NCI-H2107 treated with DMSO at 0.1 percent for 48 hours (cell line): ENCODE measurements around the gene ACOT8.
"Not testable (repeated sequence)": the region's sequence is repeated elsewhere in the genome, so short reads cannot be mapped to it uniquely, and the experiment has no call there.

Experiments
- DNase-seq: peaks from one replicate; lab custom pipeline; 2025; ENCODE audit not compliant: unreplicated experiment; lab: John Stamatoyannopoulos, UW

Gene ACOT8

DNA sequence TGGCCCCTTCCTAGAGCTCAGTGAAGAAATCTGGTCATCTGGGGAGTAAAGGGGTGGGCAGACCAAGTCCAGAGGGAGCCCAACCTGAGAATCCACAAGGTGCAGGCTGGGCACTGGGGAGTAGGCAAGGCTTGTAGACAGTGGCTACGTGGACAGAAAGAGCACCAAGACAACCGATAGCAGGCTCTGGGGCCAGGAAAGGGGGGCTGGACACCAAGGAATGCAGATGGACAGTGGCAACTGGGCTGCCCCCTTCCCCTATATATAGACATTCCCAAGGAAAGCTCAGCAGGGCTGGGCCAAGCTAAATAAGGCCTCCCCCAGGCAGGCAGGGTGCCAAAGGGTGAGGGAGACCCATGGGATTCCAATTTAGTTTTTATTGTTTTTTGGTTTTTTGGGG, 28.6 kb downstream of the ACOT8 start:
- DNase-seq, result no peak

DNA sequence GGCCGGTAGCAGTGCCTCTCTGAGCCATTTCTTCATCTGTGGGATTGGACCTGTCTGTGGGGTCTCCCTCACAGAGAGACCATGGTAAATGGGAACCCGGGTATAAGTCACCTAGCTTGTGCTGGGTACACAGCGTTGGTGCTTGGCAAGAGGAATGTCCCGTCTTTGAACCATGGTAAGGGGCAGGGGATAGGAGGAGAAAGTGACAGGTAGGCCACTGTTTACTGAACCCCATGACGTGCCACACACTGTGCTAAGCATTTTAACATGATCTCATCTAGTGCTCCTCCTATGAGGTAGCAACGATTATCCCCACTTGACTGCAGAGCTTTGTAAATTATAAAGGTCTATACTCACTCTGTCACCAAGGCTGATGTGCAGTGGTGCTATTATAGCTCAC, 29.5 kb downstream of the ACOT8 start:
- no peak for DNase-seq

DNA sequence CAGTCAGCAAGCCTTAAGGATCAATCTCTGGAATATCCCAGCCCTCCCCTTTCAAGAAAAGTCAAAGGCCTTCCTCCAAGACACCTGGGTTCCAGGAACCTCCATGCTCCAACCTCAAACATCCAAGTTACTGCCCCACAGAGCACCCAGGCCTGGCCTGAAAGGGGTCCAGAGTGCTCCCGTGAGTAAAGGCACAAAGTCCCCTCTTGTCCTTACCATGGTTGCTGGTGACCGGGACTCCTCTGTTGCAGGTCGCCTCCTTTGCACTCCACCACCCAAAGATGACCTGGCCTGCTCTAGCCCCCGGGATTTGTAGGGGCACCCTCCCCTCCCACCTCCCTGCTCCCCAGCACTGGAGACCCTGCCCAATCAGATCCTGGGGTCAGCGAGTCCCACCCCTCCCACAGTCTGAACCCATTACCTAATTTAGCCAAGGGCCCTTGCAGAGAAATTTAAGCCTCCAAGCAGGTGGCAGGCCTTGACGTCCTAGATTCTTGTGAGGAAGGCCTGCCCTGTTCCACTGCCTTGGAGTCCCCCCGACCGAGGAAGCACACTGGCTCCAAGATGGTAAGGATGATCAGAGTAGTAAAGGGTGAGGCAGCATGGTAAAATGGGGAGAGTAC, 30.1 kb downstream of the ACOT8 start, which contains the start of gene TNNC2:
Gene TNNC2, minus strand, starts transcription at position 283 of the 623 bp plus-strand sequence. Its CDS starts 64 bp downstream, at position 219.
- no peak for DNase-seq

DNA sequence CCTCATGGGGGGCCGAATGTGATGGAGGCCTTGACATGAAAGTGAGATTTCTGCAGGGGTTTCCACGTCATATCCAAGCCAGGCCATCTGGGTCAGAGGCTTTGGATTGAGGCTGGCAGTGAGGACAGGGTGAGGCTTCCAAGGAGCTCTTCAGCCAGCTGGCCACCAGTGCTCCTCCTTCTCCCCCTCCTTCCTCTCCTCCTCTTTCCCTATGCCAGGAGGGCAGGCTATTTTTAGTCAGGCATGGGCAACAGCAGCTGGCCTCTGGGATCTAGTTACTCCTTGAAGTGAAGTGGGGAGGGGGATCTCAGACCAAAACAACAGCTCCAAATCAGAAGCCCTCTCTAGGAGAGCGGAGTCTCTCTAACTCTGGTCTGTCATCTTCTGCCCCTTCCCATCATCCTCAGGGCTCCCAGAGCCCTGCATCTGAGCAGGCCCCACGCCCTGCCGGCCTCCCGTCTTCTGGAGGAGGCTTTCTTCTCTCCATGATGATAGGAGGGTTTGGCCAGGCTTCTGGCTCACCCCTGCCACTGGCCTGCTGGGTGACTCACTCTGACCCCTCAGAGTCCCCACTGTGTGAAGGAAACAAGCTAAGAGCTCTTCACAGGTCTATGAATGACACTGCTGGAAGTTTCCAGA, 30.7 kb downstream of the ACOT8 start:
- DNase-seq, result no peak

DNA sequence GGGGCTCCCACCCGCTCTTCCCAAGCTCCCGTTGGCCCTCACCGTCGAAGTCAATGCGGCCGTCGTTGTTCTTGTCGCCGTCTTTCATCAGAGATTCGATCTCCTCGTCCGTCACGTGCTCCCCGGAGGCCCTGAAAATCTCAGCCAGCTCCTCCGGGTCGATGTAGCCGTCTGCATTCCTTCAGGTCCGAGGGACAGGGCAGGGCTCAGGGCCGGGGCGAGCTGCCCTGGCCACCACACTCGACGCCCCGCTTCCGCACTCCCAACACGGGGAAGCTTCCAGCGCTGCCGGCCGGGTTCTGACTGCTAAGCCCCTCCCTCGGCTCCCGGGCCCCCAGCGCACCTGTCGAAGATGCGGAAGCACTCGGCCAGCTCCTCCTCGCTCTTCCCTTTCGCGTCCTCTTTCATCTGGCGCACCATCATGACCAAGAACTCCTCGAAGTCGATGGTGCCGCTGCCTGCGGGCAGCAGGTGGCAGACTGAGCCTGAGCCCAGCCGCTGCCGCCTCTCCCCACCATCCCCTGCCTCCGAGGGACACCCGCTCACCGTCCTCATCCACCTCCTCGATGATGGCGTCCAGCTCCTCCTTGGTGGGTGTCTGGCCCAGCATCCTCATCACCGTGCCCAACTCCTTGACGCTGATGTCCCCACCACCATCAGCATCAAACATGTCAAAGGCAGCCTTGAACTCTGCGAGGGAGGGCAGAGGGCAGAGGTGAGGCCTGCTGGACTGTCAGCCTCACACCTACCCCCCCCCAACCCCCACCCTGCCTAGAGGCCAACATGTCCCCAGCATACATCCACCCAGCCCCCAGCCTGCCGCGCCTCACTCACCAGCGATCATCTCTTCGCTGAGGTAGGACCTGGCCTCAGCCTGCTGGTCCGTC, 33.0 kb downstream of the ACOT8 start:
- no peak for DNase-seq

DNA sequence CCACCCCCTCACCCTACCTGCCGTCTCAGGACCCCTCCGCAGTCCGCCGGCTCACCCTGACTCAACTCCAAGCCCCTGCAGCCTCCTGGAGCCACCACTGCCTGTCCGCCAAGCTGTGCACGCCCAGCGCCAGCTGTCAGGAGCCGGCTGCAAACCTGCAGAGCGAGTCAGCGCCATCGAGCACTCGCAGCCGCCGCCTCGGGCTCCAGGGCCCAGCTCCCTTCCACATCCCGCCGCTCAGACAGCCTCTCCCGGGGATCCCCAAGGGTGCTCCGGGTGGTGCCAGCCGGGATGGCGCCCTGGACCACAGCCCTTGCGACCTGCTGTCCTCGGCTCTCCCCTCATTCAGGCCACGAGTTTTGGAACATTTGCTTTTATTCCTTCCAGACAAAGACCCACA, 34.3 kb downstream of the ACOT8 start:
- DNase-seq, result no peak

DNA sequence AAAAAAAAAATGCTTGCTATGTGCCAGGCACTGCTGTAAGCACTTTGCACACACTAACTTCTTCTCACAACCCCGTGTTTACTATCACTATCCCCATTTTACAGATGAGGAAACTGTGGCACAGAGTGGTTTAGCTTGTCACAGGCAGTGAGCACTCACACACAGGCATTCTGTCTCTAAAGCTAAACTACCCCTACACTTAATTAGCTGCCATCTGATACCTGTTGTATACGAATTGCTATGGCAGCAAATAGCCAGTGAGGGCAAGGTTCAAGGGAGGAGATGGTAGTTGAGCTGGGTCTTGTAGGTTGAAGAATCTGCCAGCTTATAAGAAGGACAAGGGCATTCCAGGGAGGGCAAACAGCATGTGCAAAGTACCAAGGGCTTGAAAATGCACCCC, 35.2 kb downstream of the ACOT8 start:
- DNase-seq, result no peak

DNA sequence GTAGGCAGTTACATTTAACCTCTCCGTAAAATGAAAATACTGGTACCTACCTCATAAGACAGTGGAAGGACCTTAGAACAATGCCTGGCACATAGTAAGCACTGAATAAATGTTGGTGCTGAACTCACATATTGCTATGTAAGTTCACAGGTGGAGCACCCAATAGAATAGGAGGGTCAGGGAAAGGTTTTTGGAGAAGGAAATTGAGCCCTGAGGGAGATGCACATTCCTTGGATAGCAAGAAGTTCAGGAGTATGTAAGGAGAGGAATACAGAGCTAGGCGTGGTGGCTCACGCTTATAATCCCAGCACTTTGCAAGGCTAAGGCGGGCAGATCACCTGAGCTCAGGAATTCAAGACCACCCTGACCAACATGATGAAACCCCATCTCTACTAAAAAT, 37.7 kb downstream of the ACOT8 start:
- DNase-seq, result no peak

DNA sequence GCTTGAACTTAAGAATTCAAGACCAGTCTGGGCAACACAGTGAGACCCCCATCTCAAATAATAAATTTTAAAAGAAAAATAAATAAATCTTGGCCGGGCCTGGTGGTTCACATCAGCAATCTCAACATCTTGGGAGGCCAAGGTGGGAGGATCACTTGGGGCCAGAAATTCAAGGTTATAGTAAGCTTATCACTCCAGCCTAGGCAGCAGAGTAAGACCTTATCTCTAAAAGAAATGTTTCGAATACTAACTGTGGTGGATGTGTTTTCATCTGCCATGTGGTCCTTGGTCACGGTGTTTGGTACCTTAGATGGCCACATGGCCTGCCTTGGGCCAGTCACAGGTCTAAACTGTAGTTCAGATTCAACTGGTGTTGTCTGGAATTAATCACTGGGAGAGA, 39.0 kb downstream of the ACOT8 start:
- no peak for DNase-seq

DNA sequence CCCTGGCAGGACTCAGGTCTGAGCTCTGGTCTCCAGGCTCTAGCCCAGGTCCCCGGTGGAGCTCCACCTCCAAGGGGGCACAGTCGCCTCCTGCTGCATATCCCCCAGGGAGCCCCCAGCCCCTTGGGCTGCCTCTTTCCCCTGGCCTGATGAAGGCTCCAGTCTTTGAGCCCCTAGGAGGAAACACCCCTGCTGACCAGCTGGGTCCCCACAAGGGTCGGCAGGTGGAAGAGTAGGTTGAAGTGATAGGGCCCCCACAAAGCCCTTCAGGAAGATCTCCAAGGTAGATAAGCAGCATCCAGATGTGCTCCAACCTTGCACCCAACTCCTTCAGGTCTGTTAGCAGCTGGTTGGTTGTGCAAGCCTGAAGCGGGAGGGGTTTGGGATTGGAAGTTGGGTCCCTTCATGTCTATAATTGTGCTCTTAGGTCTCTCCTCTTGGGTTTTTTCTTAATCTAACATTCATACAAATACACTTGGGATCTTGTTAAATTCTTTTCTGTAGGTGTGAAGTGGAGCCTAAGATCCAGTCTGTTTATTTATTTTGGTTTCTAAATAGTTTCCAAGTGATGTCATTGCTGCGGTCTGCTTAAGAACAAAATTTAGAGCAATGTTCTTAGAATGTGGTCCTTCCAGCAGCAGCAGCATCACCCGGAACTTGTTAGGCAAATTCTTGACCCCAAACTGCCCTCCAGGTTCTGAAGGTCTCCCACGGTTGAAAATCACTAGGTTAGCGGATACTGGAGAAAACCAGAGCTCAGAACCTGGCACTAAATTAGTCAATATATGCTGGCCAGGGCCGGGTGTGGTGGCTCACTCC, 39.6 kb downstream of the ACOT8 start:
- no peak for DNase-seq

DNA sequence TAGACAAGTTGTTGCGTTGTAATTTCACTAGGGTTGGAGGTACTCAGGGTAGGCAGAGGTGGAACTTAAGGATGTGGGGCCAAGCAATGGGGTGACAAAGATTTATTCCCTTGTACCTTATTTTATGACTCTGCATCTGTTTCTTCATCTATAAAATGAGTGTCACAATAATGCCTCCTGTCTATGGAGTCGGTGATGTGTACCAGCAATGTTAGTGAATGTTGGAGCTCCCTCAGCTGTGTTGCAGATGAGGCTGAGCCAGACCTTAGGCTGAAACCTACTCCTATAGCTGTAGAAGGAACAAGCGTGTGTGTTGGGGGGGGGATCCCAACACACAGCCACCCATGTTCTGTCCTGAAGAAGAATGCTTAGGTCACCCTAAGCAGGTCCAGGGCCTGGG, 40.2 kb downstream of the ACOT8 start:
- no peak for DNase-seq

DNA sequence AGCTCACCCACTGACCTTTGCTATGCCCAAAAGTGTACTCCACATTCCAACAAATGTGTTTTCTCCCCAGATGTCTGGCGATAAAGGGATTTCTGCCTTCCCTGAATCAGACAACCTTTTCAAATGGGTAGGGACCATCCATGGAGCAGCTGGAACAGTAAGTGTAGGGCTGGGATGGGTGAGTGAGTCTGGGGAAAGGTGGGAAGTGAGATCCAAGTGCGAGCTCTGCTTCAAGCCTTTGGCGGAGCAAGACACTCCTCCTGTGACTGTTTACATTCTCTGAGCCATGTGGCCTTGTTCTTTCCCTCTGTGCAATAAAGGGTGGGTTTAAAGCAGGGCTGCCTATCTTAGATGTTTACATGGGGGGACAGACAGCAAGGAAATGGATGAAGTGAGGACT, 42.9 kb downstream of the ACOT8 start:
- DNase-seq, result no peak

DNA sequence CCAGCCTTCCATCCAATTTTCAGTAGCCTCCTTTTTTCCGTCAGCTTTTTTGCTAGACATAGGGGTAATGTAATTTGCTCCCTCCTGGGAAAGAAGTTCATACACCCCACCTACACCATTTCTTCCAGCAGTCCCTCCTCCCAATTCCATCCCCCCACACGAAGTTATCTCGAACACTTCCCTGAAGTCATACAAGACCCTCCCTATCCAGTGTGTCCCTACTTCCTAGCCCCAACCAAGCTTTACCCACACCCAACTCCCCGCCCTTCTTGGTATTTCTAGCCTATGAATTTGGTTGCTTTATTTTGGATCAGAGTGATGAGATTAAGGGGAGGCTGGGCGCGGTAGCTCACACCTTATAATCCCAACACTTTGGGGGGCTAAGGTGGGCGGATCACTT, 43.7 kb downstream of the ACOT8 start:
- no peak for DNase-seq

DNA sequence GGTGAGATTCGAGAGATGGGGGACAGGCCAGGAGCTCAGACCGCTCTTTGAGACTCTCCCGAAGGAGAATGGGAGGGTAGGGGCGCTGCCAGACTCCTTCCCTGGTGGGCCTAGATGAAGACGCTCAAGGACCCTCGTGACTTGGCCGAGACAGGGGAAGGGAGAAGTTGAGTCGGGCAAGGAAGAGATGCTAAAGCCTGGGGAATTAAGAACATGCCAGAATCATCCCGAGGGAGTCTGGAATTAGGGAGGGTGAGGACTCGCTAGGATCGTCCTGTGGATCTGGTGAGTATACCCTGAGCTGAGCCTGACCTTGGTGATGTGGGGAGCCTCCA, 44.2 kb downstream of the ACOT8 start:
- no peak for DNase-seq

DNA sequence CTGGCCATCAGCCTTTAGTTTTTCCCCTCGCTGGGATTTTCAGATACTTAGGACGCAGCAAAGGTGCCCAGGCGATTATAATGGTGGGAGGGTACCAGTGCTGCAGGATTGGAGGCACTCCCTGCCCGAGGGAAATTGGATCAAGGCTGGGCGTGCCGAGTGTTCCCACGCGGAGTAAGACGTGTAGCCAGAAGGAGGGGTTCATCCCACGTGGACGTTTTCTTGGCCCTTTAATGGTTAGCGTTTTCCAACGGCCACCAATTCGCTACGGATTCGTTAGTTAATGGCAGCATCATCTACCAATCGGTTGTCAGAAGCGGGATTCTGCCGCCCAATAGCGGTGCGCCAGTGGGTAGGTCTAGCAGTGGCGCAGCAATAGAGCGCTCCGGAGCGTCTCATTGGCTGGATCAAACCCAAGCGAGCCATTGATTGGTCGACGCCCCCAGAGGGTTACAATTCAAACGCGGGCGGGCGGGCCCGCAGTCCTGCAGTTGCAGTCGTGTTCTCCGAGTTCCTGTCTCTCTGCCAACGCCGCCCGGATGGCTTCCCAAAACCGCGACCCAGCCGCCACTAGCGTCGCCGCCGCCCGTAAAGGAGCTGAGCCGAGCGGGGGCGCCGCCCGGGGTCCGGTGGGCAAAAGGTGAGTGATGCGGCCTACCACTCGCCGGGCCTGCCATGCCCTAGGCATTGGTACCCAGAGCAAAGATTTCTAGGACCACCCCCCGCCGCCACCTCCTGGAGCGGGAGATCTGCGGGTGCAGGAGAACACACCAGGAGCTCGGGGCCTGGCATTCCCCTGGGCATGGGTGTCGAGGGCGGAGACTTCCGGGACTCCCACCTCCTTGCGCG, 44.8 kb downstream of the ACOT8 start, which contains the start of gene UBE2C:
Gene UBE2C, plus strand, starts transcription at position 488 of the 849 bp plus-strand sequence. Its CDS starts 52 bp downstream, at position 540.
- peak; percentile 94 for DNase-seq

DNA sequence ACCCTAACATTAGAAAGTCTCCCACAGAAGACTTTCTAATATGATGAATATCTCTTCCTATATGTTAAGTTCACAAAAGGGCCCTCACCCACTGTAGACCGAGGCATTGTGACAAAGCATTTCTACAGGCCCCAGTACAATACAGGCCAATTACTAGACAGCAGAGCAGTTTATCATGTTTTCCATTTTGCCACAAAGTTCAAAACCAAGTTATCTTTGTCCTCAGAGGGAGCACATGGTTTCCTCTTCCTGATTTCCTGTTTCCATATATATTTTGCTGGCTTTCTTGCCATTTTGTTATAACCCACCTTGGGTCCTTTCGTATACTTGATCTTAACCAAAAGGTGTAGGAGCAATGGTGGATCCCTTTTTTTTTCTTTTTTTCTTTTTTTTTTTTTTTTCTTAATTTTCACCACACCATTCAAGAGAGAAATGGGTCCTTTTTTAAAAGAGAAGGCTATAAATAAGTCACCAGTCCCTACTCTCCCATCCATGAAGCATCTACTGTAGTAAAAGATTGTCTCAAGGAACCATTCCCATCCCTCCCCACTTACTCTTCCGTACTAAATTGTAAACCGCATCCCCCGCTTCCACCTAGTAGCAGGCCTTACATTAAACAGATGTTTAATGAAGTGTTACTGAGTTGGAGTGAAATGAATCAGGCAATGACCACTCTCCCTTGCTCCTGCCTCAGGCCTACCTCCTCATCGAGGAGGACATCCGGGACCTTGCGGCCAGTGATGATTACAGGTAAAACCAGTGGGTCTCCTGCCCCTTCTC, 46.8 kb downstream of the ACOT8 start:
- DNase-seq, result no peak

DNA sequence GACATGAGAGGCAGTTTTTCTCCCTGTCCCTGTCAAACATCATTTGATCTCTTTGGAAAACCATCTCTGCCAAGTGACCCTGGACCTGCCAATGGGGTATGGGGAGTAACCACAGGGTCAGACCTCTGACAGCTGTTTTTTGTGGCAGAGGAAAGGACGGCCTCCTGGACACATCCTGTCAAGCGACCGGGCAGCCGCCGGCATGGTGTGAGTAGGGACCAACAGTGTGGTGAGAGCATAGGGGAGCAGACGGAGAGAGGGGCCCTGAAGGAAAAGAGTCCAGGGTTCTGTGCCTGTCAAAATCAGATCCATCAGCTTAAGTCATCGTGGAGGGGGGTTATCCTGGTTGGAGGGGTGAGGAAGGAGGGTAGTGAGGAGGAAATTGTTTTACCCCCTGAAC, 55.3 kb downstream of the ACOT8 start:
- DNase-seq, result no peak

DNA sequence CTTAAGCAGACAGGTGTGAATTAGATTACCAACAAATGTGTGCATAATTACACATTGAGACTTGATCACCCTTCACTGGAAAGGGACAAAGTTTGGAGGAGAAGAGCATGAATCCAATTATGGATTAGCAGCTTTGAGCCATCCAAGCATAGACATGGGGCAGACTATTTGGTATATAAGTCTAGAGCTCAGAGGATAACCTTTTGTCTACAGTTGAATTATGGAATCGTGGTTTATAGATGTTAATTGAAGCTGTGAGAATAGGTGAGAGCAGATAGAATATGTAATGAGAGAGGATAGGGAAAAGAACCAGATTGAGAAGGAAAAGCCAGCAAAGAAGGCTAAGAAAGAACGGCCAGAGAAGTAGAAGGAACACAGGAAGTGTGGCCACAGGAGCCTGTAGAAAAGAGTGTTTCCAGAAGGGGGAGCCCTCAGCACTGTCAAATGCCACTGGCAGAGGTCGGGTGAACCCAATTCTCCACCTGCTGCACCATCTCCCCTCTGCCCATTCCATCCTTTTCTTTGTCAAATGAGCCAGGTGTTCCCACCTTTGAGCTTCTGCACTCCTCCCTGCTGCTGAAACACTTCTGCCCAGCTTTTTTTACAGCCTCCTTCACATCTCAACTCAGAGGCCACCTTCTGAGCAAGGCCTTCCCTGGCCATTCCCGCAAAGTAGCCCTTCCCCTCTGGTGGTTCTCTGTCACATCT, 58.1 kb downstream of the ACOT8 start:
- peak; percentile 21 for DNase-seq

DNA sequence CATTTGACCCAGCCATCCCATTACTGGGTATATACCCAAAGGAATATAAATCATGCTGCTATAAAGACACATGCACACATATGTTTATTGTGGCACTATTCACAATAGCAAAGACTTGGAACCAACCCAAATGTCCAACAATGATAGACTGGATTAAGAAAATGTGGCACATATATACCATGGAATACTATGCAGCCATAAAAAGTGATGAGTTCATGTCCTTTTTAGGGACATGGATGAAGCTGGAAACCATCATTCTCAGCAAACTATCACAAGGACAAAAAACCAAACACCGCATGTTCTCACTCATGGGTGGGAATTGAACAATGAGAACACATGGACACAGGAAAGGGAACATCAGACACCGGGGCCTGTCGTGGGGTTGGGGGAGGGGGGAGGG, 59.2 kb downstream of the ACOT8 start:
- not testable (repeated sequence) for DNase-seq
